Loucy (cell line): Measurements from ENCODE around the gene EFEMP1.

ENCODE experiments used
- H2AFZ ChIP-seq: fragments of 200-600 bp; sonication (generic); 2 replicates; pipeline ENCODE4 v1.6.0; 2016; ENCODE audit warnings: antibody characterized with exemption, mild to moderate bottlenecking, low read length, moderate library complexity
- H3F3A ChIP-seq: fragments of 200-600 bp; 2 replicates; pipeline ENCODE4 v1.6.0; 2016; ENCODE audit warnings: antibody characterized with exemption, low read depth, mild to moderate bottlenecking
- H3K27me3 ChIP-seq: fragments of 200-600 bp; sonication (generic); 2 replicates; pipeline ENCODE4 v1.6.1; 2014; ENCODE audit warnings: low read length, mild to moderate bottlenecking; ENCODE audit not compliant: insufficient read depth, poor library complexity, severe bottlenecking
- H3K36me3 ChIP-seq: fragments of 200-600 bp; sonication (generic); 2 replicates; pipeline ENCODE4 v1.6.1; 2016; ENCODE audit warnings: low read length; ENCODE audit not compliant: insufficient read depth
- H3K4me1 ChIP-seq: fragments of 200-600 bp; sonication (generic); 2 replicates; pipeline ENCODE4 v1.5.1; 2014; ENCODE audit warnings: low read length, mild to moderate bottlenecking; ENCODE audit not compliant: insufficient read depth, poor library complexity, severe bottlenecking
- H3K4me2 ChIP-seq: fragments of 200-600 bp; sonication (generic); 2 replicates; pipeline ENCODE4 v1.6.0; 2014; ENCODE audit warnings: antibody characterized with exemption, low read length, low read depth, mild to moderate bottlenecking; ENCODE audit not compliant: poor library complexity, severe bottlenecking
- H3K4me3 ChIP-seq: fragments of 200-600 bp; sonication (generic); 2 replicates; pipeline ENCODE4 v1.5.1; 2014; ENCODE audit warnings: low read length, mild to moderate bottlenecking, mixed read lengths; ENCODE audit not compliant: poor library complexity, severe bottlenecking
- H3K79me2 ChIP-seq: fragments of 200-600 bp; sonication (generic); 2 replicates; pipeline ENCODE4 v1.6.1; 2014; ENCODE audit warnings: low read length; ENCODE audit not compliant: insufficient read depth
- H3K9ac ChIP-seq: fragments of 200-600 bp; sonication (generic); 2 replicates; pipeline ENCODE4 v1.6.0; 2014; ENCODE audit warnings: mild to moderate bottlenecking, low read depth, low read length, moderate library complexity; ENCODE audit not compliant: poor library complexity, severe bottlenecking
- H3K9me2 ChIP-seq: fragments of 200-600 bp; sonication (generic); replicated peaks from 2 replicates; pipeline ENCODE4 v1.6.1; 2016; ENCODE audit warnings: low read depth, low read length, mixed read lengths
- H3K9me3 ChIP-seq: fragments of 200-600 bp; sonication (generic); 2 replicates; pipeline ENCODE4 v1.6.1; 2014; ENCODE audit warnings: mild to moderate bottlenecking, antibody characterized with exemption, low read length, low read depth; ENCODE audit not compliant: insufficient read depth
- H4K20me1 ChIP-seq: fragments of 200-600 bp; sonication (generic); 2 replicates; pipeline ENCODE4 v1.6.0; 2014; ENCODE audit warnings: antibody characterized with exemption, low read length, mild to moderate bottlenecking; ENCODE audit not compliant: insufficient read depth, poor library complexity, severe bottlenecking
- CTCF ChIP-seq: fragments of 200-600 bp; sonication (generic); conservative IDR thresholded peaks from 2 replicates; pipeline ENCODE4 v1.5.1; 2014; ENCODE audit warnings: mild to moderate bottlenecking, antibody characterized with exemption, low read length
- EZH2phosphoT487 ChIP-seq: fragments of 200-600 bp; IDR thresholded peaks from 2 replicates; pipeline ENCODE4 v1.6.1; 2018; ENCODE audit warnings: antibody characterized with exemption, mild to moderate bottlenecking, moderate library complexity, borderline replicate concordance

Gene EFEMP1

GRCh38 chr2:55966401-55967118, 43.0 kb upstream of the EFEMP1 start:
- Histone ChIP-seq H3K9me3 (no peaks in the 10 kb centered on the region), H3K9ac (no peak overlapping the region), H3K79me2 (no peaks in the 10 kb centered on the region), H3K4me2 (no peak overlapping the region), H4K20me1 (no peaks in the 10 kb centered on the region), H3K9me2 (no peaks in the 10 kb centered on the region), H3K4me3 (no peak overlapping the region), H3F3A (no peaks in the 10 kb centered on the region), H3K4me1 (no peaks in the 10 kb centered on the region), H3K27me3 (no peaks in the 10 kb centered on the region), H2AFZ (no peak overlapping the region), H3K36me3 (no peaks in the 10 kb centered on the region)
- TF ChIP-seq EZH2phosphoT487 (no peak), CTCF (no peak)

GRCh38 chr2:55965966-55966365, 42.4 kb upstream of the EFEMP1 start:
- H4K20me1 ChIP-seq: no peaks in the 10 kb centered on the region
- H3K27me3 ChIP-seq: no peaks in the 10 kb centered on the region
- no peaks in the 10 kb centered on the region for H3K9me2 ChIP-seq
- TF ChIP-seq CTCF (no peak), EZH2phosphoT487 (no peak)
- no peak overlapping the region for H3K4me3 ChIP-seq
- no peak overlapping the region for H2AFZ ChIP-seq
- no peaks in the 10 kb centered on the region for H3K79me2 ChIP-seq
- no peaks in the 10 kb centered on the region for H3F3A ChIP-seq
- no peak overlapping the region for H3K4me2 ChIP-seq
- H3K9me3 ChIP-seq: no peaks in the 10 kb centered on the region
- no peaks in the 10 kb centered on the region for H3K36me3 ChIP-seq
- no peaks in the 10 kb centered on the region for H3K4me1 ChIP-seq
- H3K9ac ChIP-seq: no peak overlapping the region

- H3K27me3 ChIP-seq: no peaks in the 10 kb centered on the region
- H3K79me2 ChIP-seq: no peaks in the 10 kb centered on the region
- H3K9me3 ChIP-seq: no peaks in the 10 kb centered on the region
- no peak overlapping the region for H3K4me3 ChIP-seq
- H3F3A ChIP-seq: no peaks in the 10 kb centered on the region
- H3K4me1 ChIP-seq: no peaks in the 10 kb centered on the region
- no peaks in the 10 kb centered on the region for H3K36me3 ChIP-seq
- H4K20me1 ChIP-seq: no peaks in the 10 kb centered on the region
- no peak overlapping the region for H3K4me2 ChIP-seq
- H3K9me2 ChIP-seq: no peaks in the 10 kb centered on the region
- H3K9ac ChIP-seq: no peak overlapping the region
- no peak overlapping the region for H2AFZ ChIP-seq
- TF ChIP-seq CTCF (no peak), EZH2phosphoT487 (no peak)
Observed at GRCh38 chr2:55965276-55965675, 41.7 kb upstream of the EFEMP1 start.
